ENCODE data around the gene RMC1.

DNA sequence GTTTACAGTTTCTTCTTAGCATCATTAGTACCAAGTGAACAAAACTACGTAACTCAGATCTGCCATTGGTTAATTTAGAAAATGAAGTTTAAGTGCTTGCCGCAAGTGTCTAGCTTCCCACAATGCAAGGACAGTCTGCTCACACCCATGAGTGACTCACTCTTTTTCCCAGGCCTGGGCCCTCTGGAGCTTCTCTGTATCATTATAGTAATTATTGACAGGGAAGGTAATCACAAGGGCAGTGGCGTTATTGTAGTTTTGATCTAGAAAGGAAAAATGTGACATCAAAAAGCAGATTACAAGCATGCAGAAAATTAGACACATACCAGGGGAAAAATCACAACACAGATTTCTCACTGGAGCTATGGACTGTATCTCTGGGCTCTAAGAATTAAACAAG is 44.5 kb downstream of the RMC1 start:
- TF ChIP-seq EZH2 (IDR thresholded peaks at IDR 0.05; ENCODE audit: borderline replicate concordance, low read depth, low read length, poor library complexity, severe bottlenecking) = no peak
- TF ChIP-seq, protein P1, sequence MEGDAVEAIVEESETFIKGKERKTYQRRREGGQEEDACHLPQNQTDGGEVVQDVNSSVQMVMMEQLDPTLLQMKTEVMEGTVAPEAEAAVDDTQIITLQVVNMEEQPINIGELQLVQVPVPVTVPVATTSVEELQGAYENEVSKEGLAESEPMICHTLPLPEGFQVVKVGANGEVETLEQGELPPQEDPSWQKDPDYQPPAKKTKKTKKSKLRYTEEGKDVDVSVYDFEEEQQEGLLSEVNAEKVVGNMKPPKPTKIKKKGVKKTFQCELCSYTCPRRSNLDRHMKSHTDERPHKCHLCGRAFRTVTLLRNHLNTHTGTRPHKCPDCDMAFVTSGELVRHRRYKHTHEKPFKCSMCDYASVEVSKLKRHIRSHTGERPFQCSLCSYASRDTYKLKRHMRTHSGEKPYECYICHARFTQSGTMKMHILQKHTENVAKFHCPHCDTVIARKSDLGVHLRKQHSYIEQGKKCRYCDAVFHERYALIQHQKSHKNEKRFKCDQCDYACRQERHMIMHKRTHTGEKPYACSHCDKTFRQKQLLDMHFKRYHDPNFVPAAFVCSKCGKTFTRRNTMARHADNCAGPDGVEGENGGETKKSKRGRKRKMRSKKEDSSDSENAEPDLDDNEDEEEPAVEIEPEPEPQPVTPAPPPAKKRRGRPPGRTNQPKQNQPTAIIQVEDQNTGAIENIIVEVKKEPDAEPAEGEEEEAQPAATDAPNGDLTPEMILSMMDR (conservative IDR thresholded peaks at IDR 0.05; ENCODE audit: low read depth, low read length) = no peak
